ENCODE data around the gene EHBP1L1. TPM values are rescaled to one million over a fixed set of nuclear protein-coding genes. Genes with fewer than 3 reads are reported as not detected.

The EHBP1L1 gene
- total RNA-seq, 4 donors from 2014 or later = 40.5 to 71.0 (median 57.3) TPM

DNA sequence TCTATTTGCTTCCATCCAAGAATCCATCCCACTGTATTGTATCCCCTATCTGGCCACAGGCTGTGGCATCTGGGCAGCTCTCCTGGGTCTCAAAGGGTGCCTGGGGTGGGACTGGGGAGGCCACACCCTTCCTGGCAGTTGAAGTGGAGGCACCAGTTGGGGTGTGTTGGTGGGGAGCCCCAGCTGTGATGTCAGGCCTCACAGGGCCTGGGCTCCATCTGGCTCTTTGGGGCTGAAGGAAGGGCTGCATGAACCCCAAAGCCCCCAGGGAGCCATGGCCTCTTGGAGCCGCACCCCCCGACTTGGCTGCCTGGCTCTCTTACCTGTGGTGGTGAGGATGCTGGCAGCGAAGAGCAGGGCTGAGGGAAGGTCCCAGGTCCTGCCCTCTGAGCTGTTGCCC is 19.3 kb downstream of the EHBP1L1 start:
- DNase-seq (ENCODE audit: low spot score in 2 of 2) = no peak
- TF ChIP-seq, protein P1, sequence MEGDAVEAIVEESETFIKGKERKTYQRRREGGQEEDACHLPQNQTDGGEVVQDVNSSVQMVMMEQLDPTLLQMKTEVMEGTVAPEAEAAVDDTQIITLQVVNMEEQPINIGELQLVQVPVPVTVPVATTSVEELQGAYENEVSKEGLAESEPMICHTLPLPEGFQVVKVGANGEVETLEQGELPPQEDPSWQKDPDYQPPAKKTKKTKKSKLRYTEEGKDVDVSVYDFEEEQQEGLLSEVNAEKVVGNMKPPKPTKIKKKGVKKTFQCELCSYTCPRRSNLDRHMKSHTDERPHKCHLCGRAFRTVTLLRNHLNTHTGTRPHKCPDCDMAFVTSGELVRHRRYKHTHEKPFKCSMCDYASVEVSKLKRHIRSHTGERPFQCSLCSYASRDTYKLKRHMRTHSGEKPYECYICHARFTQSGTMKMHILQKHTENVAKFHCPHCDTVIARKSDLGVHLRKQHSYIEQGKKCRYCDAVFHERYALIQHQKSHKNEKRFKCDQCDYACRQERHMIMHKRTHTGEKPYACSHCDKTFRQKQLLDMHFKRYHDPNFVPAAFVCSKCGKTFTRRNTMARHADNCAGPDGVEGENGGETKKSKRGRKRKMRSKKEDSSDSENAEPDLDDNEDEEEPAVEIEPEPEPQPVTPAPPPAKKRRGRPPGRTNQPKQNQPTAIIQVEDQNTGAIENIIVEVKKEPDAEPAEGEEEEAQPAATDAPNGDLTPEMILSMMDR (IDR thresholded peaks at IDR 0.05) = no peak
- intact Hi-C loops (cut with DNase I; ENCODE audit: low total_unique reads) = no loop called here
- H3K4me3 ChIP-seq (ENCODE audit: low read depth, poor library complexity, severe bottlenecking) = no peak overlapping the region
- 44 to 48% methylated on average over 3 of the region's 3 CpGs for WGBS, 2 donors

DNA sequence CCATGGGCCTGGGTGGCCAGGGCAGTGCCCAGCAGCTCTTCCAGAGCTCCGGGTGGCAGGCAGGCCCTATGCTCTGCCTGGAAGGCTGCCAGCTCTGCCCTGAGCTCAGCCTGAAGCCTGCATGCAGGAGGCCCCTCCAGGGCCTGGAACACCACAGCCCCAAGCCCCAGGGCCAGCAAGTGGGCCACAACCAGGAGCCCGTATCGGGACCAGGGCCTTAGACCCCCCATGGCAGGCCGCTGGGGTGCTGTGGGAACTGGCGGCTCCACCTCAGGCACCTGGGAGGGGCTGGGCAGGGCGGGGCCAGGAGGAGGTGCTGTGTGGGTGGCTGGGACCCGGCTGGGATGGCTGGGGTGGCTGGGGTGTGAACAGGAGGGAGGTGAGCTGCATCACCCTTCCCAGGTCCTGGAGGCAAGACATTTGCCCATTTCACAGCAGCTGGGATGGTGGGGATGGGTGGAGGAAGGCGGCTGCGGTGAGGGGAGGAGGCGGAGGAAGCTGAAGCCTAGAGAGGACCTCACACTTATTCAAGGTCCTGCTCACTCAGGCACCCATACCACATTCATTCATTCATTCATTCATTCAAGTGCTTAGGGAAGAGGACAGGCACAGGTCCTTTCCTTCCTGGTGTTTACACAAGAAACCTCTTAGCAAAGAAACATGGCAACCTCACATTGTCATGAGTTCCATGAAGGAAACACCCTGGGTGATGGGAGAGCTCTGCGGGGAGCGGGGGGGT is 19.9 kb downstream of the EHBP1L1 start, which contains the start of gene KCNK7:
Gene KCNK7, minus strand, starts transcription at position 258 of the 739 bp plus-strand sequence. Its CDS starts 28 bp downstream, at position 230.
- no peak within 1 kb of the TSS for H3K4me3 ChIP-seq (ENCODE audit: low read depth, poor library complexity, severe bottlenecking)

DNA sequence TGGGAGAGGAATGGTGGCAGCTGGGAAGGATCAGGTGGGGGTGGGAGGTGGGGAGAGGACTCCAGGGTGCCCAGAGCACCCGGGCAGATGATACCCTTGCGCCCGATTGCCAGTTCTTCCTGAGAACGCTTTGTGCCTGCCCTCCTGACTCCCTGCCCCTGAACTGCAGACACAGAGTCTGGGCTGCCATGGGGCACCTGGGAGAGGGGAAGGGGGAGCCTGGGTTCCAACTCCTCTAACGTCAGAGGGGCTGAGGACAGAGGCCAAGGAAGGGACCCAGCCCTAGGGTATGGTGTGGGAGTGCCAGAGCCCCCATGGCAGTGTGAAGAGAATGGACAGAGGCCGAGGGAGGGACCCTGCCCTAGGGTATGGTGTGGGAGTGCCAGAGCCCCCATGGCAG is 20.7 kb downstream of the EHBP1L1 start:
- 74 to 82% methylated on average over 6 of the region's 6 CpGs for WGBS, 2 donors
- intact Hi-C loops (cut with DNase I; ENCODE audit: low total_unique reads) = no loop called here
- no peak for DNase-seq (ENCODE audit: low spot score in 2 of 2)
- no peak overlapping the region for H3K4me3 ChIP-seq (ENCODE audit: low read depth, poor library complexity, severe bottlenecking)
- no peak for TF ChIP-seq POLR2A (IDR thresholded peaks at IDR 0.05)
- TF ChIP-seq, protein P1 (IDR thresholded peaks at IDR 0.05) = no peak

More for the DNA sequence above, 19.9 kb downstream of the EHBP1L1 start, which contains the start of gene KCNK7:
- WGBS, 2 donors = 42% methylated on average over 12 of the region's 12 CpGs
- TF ChIP-seq, protein P1 (IDR thresholded peaks at IDR 0.05) = no peak
- TF ChIP-seq POLR2A (IDR thresholded peaks at IDR 0.05) = no peak
- no peak for DNase-seq (ENCODE audit: low spot score in 2 of 2)
- intact Hi-C loops (cut with DNase I; ENCODE audit: low total_unique reads) = no loop called here

DNA sequence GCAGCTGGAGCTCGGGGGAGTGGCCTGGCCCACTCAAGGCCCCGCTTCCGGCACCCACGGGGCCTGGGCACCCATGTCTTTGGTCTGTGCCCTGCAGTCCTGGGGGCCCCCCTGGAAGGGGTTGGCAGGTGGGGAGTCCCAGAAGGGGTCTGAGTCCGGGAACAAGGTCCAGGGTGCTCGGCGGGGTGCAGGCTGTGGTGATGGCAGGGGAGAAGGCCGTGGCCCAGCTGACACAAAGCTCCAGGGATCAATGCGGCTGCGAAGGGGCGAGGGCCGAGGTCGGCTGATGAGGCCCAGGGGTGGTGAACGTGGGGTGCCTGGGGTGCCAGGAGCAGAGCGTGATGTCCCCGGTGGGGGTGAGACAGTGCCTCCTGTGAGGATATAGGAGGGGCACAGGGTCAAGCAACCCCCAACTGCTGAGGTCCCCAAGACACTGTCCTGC is 22.4 kb downstream of the EHBP1L1 start:
- intact Hi-C loops (cut with DNase I; ENCODE audit: low total_unique reads) = no loop called here
- no peak for TF ChIP-seq POLR2A (IDR thresholded peaks at IDR 0.05)
- TF ChIP-seq, protein P1 (IDR thresholded peaks at IDR 0.05) = no peak
- no peak for DNase-seq (ENCODE audit: low spot score in 2 of 2)

GRCh38 chr11:65599216-65599954 is 23.5 kb downstream of the EHBP1L1 start:
- DNase-seq (ENCODE audit: low spot score in 2 of 2) = no peak
- TF ChIP-seq, protein P1 (IDR thresholded peaks at IDR 0.05) = no peak
- TF ChIP-seq POLR2A (IDR thresholded peaks at IDR 0.05) = no peak
- WGBS, 2 donors = 87 to 90% methylated on average over 34 to 41 of the region's 49 CpGs
- no peak overlapping the region for H3K4me3 ChIP-seq (ENCODE audit: low read depth, poor library complexity, severe bottlenecking)
- intact Hi-C loops (cut with DNase I; ENCODE audit: low total_unique reads) = no loop called here

More for the DNA sequence above, 22.4 kb downstream of the EHBP1L1 start:
- H3K4me3 ChIP-seq (ENCODE audit: low read depth, poor library complexity, severe bottlenecking) = no peak overlapping the region
- WGBS, 2 donors = 88 to 91% methylated on average over 11 to 16 of the region's 16 CpGs

All from lower leg skin (tissue), 4 donors.